MM.1S (cell line): Measurements from ENCODE around the gene NCOA5.

Experiments used
- CTCF ChIP-seq: fragments of 300-600 bp; sonication (generic); IDR thresholded peaks from 2 replicates; pipeline ENCODE4 v1.5.1; 2016; ENCODE audit warnings: antibody characterized with exemption, low read length, mixed read lengths
- EZH2 ChIP-seq: fragments of 300-600 bp; sonication (generic); optimal IDR thresholded peaks from 2 replicates; pipeline ENCODE3; 2017; ENCODE audit warnings: low read depth, mild to moderate bottlenecking, antibody characterized with exemption, low read length, mixed read lengths

GRCh38 chr20:46114449-46114848 is 24.7 kb upstream of the NCOA5 start:
- no peak for TF ChIP-seq CTCF
- TF ChIP-seq EZH2: no peak
